ENCODE measurements around the gene CEACAM18. TPM values are rescaled to one million over a fixed set of nuclear protein-coding genes. Genes with fewer than 3 reads are reported as not detected.

CEACAM18 gene
- polyA plus RNA-seq (2011; rRNA removed) (not detected in 2 replicates), polyA plus RNA-seq (2017; fragmentation: RNase III; extraction: RNeasy Plus Mini Kit Qiagen cat#74134 plus additional on column Dnase treatment) (not detected in 3 replicates), polyA minus RNA-seq (2011; rRNA and poly(A)+ RNA removed) (not detected in 2 replicates)
- not detected in 2 replicates for polyA plus RNA-seq (2012; cell fraction: cytosol; rRNA removed)
- not detected in 2 replicates for polyA plus RNA-seq (2012; cell fraction: nucleus; rRNA removed)

DNA sequence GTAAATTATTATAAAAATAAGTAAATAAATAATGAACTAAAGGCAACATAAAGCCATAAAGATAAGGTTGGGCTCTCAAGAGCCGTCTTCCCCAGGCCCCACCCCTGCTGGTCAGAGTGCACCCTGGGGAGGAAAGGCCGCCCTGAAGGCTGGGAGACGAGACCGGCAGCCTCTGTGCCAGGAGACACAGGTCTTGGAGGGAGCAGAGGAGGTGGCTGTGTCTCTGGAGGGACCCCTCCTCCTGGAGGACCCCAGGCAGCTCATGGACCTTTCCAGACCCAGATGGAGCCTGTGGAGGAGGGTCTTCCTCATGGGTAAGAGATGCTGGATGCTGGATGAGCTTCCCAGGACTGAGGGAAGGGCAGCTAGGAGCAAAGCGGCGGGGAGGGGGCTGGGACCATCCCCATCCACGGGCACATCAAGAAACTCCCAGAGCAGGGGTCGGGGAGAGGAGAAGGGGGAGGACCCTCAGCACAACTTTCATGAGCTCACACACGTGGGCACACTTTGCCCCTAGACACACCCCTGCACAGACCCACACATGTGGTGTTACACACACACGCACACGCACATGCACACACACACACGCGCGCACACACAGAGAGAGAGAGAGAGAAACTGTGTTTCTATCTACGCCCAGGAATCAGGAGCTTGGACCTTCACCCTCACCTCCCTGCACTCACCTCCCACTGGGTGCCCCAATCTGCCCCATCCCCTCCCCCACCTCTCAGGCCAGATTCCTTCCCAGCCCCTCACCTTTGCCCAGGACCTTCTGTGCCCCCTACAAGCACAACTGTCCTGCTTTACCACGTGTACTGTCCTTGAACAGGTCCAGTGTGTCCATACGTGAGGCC lies at the start of gene CEACAM18:
CEACAM18 (plus strand) TSS at position 159 of the 854 bp plus-strand sequence.
- H3K4me3 ChIP-seq, result no peak within 1 kb of the TSS
- no peak within 1 kb of the TSS for H3K27ac ChIP-seq
- no peak within 1 kb of the TSS for H3K4me2 ChIP-seq
- WGBS (ENCODE audit: missing lambda C conversion rate), result 42% methylated on average over 17 of the region's 17 CpGs
- TF ChIP-seq HOXB5 (CRISPR knock-in tag; IDR thresholded peaks at IDR 0.05) (no peak), SMC3 (IDR thresholded peaks at IDR 0.05) (no peak)
- TF ChIP-seq, protein P1, sequence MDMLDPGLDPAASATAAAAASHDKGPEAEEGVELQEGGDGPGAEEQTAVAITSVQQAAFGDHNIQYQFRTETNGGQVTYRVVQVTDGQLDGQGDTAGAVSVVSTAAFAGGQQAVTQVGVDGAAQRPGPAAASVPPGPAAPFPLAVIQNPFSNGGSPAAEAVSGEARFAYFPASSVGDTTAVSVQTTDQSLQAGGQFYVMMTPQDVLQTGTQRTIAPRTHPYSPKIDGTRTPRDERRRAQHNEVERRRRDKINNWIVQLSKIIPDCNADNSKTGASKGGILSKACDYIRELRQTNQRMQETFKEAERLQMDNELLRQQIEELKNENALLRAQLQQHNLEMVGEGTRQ (IDR thresholded peaks at IDR 0.05), result no peak
- no peak for DNase-seq (ENCODE audit: low read depth in 1 of 2, low spot score in 1 of 2)
- ATAC-seq, result no peak
- no peak for FAIRE-seq
- H3K9me3 ChIP-seq, result peaks cover 21% of the 10 kb centered on the region
- ChIA-PET CTCF (interaction anchor here (1.6 to 7.8 kb wide), 2 partner anchors 178 to 181 kb away, joined by 4 to 72 read pairs; no protein-coding TSS in a partner anchor), POLR2A (no interaction called here)
- H3K4me1 ChIP-seq, result peaks cover 13% of the 10 kb centered on the region; the same call in 2 of the 3 replicates

DNA sequence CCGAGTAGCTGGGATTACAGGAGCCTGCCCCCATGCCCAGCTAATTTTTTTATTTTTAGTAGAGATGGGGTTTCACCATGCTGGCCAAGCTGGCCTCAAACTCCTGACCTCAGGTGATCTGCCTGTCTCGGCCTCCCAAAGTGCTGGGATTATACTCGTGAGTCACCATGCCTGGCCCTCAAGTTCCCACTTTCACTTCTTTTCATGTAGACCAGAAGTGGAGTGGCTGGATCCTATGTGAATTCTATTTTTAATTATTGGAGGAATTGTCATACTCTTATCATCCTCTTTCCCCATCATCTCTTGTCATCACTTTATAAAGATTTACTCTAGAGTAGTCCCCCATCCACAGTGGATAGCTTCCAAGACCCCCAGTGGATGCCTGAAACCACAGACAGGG lies 48.1 kb upstream of the CEACAM18 start:
- Histone ChIP-seq H3K4me2 (no peak overlapping the region), H3K4me1 (no peaks in the 10 kb centered on the region), H3K4me3 (no peak overlapping the region), H3K9me3 (no peaks in the 10 kb centered on the region), H3K27ac (no peak overlapping the region)
- WGBS (ENCODE audit: missing lambda C conversion rate), result 0% methylated on average over 3 of the region's 3 CpGs
- no peak for FAIRE-seq
- ATAC-seq, result no peak
- no peak for DNase-seq (ENCODE audit: low read depth in 1 of 2, low spot score in 1 of 2)
- ChIA-PET CTCF (interaction anchor here (1.3 to 1.5 kb wide), 2 partner anchors 9 to 43 kb away, joined by 4 to 8 read pairs; no protein-coding TSS in a partner anchor), POLR2A (no interaction called here)
- TF ChIP-seq EHMT2 (IDR thresholded peaks at IDR 0.05; ENCODE audit: low read depth), result no peak
- TF ChIP-seq TFCP2L1 (CRISPR knock-in tag; IDR thresholded peaks at IDR 0.05), result no peak
- TF ChIP-seq MYC (IDR thresholded peaks at IDR 0.05; ENCODE audit: borderline replicate concordance, low read length), result no peak
- no peak for TF ChIP-seq HEYL (CRISPR knock-in tag; IDR thresholded peaks at IDR 0.05)
- TF ChIP-seq, protein P2, sequence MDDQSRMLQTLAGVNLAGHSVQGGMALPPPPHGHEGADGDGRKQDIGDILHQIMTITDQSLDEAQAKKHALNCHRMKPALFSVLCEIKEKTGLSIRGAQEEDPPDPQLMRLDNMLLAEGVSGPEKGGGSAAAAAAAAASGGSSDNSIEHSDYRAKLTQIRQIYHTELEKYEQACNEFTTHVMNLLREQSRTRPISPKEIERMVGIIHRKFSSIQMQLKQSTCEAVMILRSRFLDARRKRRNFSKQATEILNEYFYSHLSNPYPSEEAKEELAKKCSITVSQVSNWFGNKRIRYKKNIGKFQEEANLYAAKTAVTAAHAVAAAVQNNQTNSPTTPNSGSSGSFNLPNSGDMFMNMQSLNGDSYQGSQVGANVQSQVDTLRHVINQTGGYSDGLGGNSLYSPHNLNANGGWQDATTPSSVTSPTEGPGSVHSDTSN (IDR thresholded peaks at IDR 0.05), result no peak
- TF ChIP-seq, protein P3, sequence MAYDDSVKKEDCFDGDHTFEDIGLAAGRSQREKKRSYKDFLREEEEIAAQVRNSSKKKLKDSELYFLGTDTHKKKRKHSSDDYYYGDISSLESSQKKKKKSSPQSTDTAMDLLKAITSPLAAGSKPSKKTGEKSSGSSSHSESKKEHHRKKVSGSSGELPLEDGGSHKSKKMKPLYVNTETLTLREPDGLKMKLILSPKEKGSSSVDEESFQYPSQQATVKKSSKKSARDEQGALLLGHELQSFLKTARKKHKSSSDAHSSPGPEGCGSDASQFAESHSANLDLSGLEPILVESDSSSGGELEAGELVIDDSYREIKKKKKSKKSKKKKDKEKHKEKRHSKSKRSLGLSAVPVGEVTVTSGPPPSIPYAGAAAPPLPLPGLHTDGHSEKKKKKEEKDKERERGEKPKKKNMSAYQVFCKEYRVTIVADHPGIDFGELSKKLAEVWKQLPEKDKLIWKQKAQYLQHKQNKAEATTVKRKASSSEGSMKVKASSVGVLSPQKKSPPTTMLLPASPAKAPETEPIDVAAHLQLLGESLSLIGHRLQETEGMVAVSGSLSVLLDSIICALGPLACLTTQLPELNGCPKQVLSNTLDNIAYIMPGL (CRISPR knock-in tag; IDR thresholded peaks at IDR 0.05; ENCODE audit: borderline replicate concordance), result no peak
- no peak for TF ChIP-seq KDM5A (IDR thresholded peaks at IDR 0.05)
- no peak for TF ChIP-seq JUN (IDR thresholded peaks at IDR 0.05)
- TF ChIP-seq FOXS1 (CRISPR knock-in tag; IDR thresholded peaks at IDR 0.05), result no peak
- no peak for TF ChIP-seq JUNB (IDR thresholded peaks at IDR 0.05)
- TF ChIP-seq RCOR1 (IDR thresholded peaks at IDR 0.05; ENCODE audit: low read depth, low read length), result no peak
- TF ChIP-seq EHF (CRISPR knock-in tag; IDR thresholded peaks at IDR 0.05), result no peak
- TF ChIP-seq, protein P4, sequence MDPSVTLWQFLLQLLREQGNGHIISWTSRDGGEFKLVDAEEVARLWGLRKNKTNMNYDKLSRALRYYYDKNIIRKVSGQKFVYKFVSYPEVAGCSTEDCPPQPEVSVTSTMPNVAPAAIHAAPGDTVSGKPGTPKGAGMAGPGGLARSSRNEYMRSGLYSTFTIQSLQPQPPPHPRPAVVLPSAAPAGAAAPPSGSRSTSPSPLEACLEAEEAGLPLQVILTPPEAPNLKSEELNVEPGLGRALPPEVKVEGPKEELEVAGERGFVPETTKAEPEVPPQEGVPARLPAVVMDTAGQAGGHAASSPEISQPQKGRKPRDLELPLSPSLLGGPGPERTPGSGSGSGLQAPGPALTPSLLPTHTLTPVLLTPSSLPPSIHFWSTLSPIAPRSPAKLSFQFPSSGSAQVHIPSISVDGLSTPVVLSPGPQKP (IDR thresholded peaks at IDR 0.05; ENCODE audit: low read depth, low read length), result no peak
- no peak for TF ChIP-seq KDM1A (IDR thresholded peaks at IDR 0.05; ENCODE audit: low read depth)
- TF ChIP-seq ZNF302 (CRISPR knock-in tag; IDR thresholded peaks at IDR 0.05), result no peak
- TF ChIP-seq RNF2 (IDR thresholded peaks at IDR 0.05; ENCODE audit: borderline replicate concordance, low read depth), result no peak
